Esophagus muscularis mucosa (tissue), 4 donors: Measurements from ENCODE around the gene SNX10. TPM values are rescaled to one million over a fixed set of nuclear protein-coding genes. Genes with fewer than 3 reads are reported as not detected.

Source experiments
- DNase-seq: peaks from one replicate; pipeline ENCODE4 v3.0.0-alpha.2; 2017; ENCODE audit errors: extremely low spot score
- H3K27ac ChIP-seq, 4 donors: fragments of 200-600 bp; sonication (generic); replicated peaks in 1 of 4; 1 replicate in 3 of 4; 2 replicates in 1 of 4; pipeline ENCODE4 v1.5.1; 2016 to 2019; ENCODE audit warnings: mild to moderate bottlenecking in 1 of 4
- H3K27me3 ChIP-seq, 4 donors: fragments of 200-600 bp; sonication (generic); one replicate each; pipeline versions ENCODE4 v1.5.1 to v1.6.0; 2016 to 2019
- H3K36me3 ChIP-seq, 4 donors: fragments of 200-600 bp; sonication (generic); one replicate each; pipeline ENCODE4 v1.5.1; 2016 to 2019
- H3K4me1 ChIP-seq, 4 donors: fragments of 200-600 bp; sonication (generic); one replicate each; pipeline ENCODE4 v1.5.1; 2016 to 2019
- H3K4me3 ChIP-seq, 4 donors: fragments of 200-600 bp; sonication (generic); 1 replicate in 2 of 4; 2 replicates in 2 of 4; pipeline ENCODE4 v1.5.1; 2016 to 2019; ENCODE audit warnings: mild to moderate bottlenecking in 4 of 4, moderate library complexity in 1 of 4
- H3K9me3 ChIP-seq, 4 donors: fragments of 200-600 bp; sonication (generic); 1 replicate in 3 of 4; 2 replicates in 1 of 4; pipeline ENCODE4 v1.5.1; 2016 to 2019
- CTCF ChIP-seq, 3 experiments: fragments of 200-600 bp in 2 of 3; fragments of 450-650 bp in 1 of 3; sonication (generic) in 2 of 3; IDR thresholded peaks; one replicate each; pipeline ENCODE4 v1.5.1; 2017 to 2019; ENCODE audit warnings: antibody characterized with exemption in 3 of 3, mild to moderate bottlenecking in 2 of 3, moderate library complexity in 1 of 3
- EP300 ChIP-seq: sonication (generic); formaldehyde crosslinking; IDR thresholded peaks from one replicate; pipeline ENCODE4 v1.6.1; 2017; ENCODE audit warnings: antibody characterized with exemption
- POLR2A ChIP-seq: fragments of 450-650 bp; IDR thresholded peaks from one replicate; pipeline ENCODE4 v1.6.1; 2017; ENCODE audit warnings: antibody characterized with exemption, moderate library complexity, mild to moderate bottlenecking, low read depth
- POLR2AphosphoS5 ChIP-seq, 2 donors: sonication (generic); formaldehyde crosslinking; IDR thresholded peaks; one replicate each; pipeline ENCODE4 v1.6.1; 2017; ENCODE audit warnings: antibody characterized with exemption in 2 of 2
- WGBS: methylation state at CpG from one replicate; pipeline ENCODE4 v1.1.5; 2018; 5-methylcytosine and 5-hydroxymethylcytosine counted together
- intact Hi-C: fragments of 100-400 bp; cut with DNase I; formaldehyde crosslinking; loops from one replicate; pipeline ENCODE4 v1.15.1; 2023
- total RNA-seq, 4 donors: library from RNA; depleted of rRNA; stranded (reverse); fragments of >200 nt; gene quantifications; one replicate each; pipeline versions ENCODE4 v1.1.0 to v1.2.1, GENCODE V29; 2016

SNX10 gene
- total RNA-seq, 4 donors from 2014 or later = 1.9 to 5.0 (median 4.1) TPM

GRCh38 chr7:26343837-26344236 is 52.2 kb downstream of the SNX10 start:
- TF ChIP-seq EP300 = no peak
- no peak for TF ChIP-seq POLR2AphosphoS5 (IDR thresholded peaks at IDR 0.05)
- no peak for TF ChIP-seq POLR2A
- TF ChIP-seq CTCF (IDR thresholded peaks at IDR 0.05) = no peak
- H3K9me3 ChIP-seq = no peaks in the 10 kb centered on the region
- H3K36me3 ChIP-seq = no peaks in the 10 kb centered on the region
- no peak overlapping the region for H3K4me3 ChIP-seq
- peaks cover 0 to 13% (median 0%) of the 10 kb centered on the region in 4 donors for H3K27me3 ChIP-seq
- no peaks in the 10 kb centered on the region for H3K4me1 ChIP-seq
- 88% methylated on average over 2 of the region's 2 CpGs for WGBS
- H3K27ac ChIP-seq = no peak overlapping the region
- DNase-seq = no peak
- intact Hi-C loops = no loop called here

GRCh38 chr7:26345202-26345601 is 53.5 kb downstream of the SNX10 start:
- no peak for DNase-seq
- H3K36me3 ChIP-seq = no peaks in the 10 kb centered on the region
- no peak overlapping the region for H3K27ac ChIP-seq
- H3K9me3 ChIP-seq = no peaks in the 10 kb centered on the region
- H3K27me3 ChIP-seq = peaks cover 0 to 19% (median 0%) of the 10 kb centered on the region in 4 donors
- TF ChIP-seq POLR2A = no peak
- no peak for TF ChIP-seq EP300
- no peak for TF ChIP-seq POLR2AphosphoS5 (IDR thresholded peaks at IDR 0.05)
- no peak for TF ChIP-seq CTCF (IDR thresholded peaks at IDR 0.05)
- WGBS = 75% methylated on average over 7 of the region's 9 CpGs
- no peak overlapping the region for H3K4me3 ChIP-seq
- H3K4me1 ChIP-seq = no peaks in the 10 kb centered on the region
- intact Hi-C loops = no loop called here

- H3K27ac ChIP-seq = no peak overlapping the region
- intact Hi-C loops = no loop called here
- H3K36me3 ChIP-seq = no peaks in the 10 kb centered on the region
- no peaks in the 10 kb centered on the region for H3K4me1 ChIP-seq
- 87% methylated on average over 9 of the region's 9 CpGs for WGBS
- peaks cover 0 to 20% (median 0%) of the 10 kb centered on the region in 4 donors for H3K27me3 ChIP-seq
- TF ChIP-seq CTCF (IDR thresholded peaks at IDR 0.05) (no peak), POLR2A (no peak), EP300 (no peak), POLR2AphosphoS5 (IDR thresholded peaks at IDR 0.05) (no peak)
- H3K4me3 ChIP-seq = no peak overlapping the region
- no peaks in the 10 kb centered on the region for H3K9me3 ChIP-seq
- no peak for DNase-seq
Measured at GRCh38 chr7:26345837-26346236, 54.2 kb downstream of the SNX10 start.

- no peak overlapping the region for H3K4me3 ChIP-seq
- TF ChIP-seq CTCF (IDR thresholded peaks at IDR 0.05) (no peak), POLR2A (no peak), EP300 (no peak), POLR2AphosphoS5 (IDR thresholded peaks at IDR 0.05) (no peak)
- no peaks in the 10 kb centered on the region for H3K4me1 ChIP-seq
- H3K36me3 ChIP-seq = no peaks in the 10 kb centered on the region
- intact Hi-C loops = no loop called here
- no peak for DNase-seq
- H3K27me3 ChIP-seq = peaks cover 0 to 20% (median 0%) of the 10 kb centered on the region in 4 donors
- no peaks in the 10 kb centered on the region for H3K9me3 ChIP-seq
- WGBS = 76% methylated on average over 6 of the region's 7 CpGs
- no peak overlapping the region for H3K27ac ChIP-seq
Measured at GRCh38 chr7:26346611-26347203, 55.0 kb downstream of the SNX10 start.
